CD4-positive, alpha-beta T cell treated with Interleukin-15 for 1 hour (primary cell): ENCODE results near the gene ATP5ME.
"Not testable (repeated sequence)": the region's sequence is repeated elsewhere in the genome, so short reads cannot be mapped to it uniquely, and the experiment has no call there.

Experiments
- DNase-seq: peaks from one replicate; pipeline ENCODE4 v3.0.0-alpha.2; 2020

The ATP5ME gene

GRCh38 chr4:674172-675035 is at the start of gene ATP5ME, which contains the start of gene MYL5:
ATP5ME (minus strand) TSS chr4:674276; CDS start chr4:674247, 29 bp downstream.
MYL5 (plus strand) TSS chr4:674542; CDS start chr4:678027, 3,485 bp downstream.
- DNase-seq = peak; percentile 98

- no peak for DNase-seq
Measured at GRCh38 chr4:722851-723360, 48.8 kb upstream of the ATP5ME start.

GRCh38 chr4:722169-722725 is 48.2 kb upstream of the ATP5ME start:
- DNase-seq = no peak

GRCh38 chr4:721261-722168 is 47.4 kb upstream of the ATP5ME start:
- no peak for DNase-seq

GRCh38 chr4:720111-720860 is 46.2 kb upstream of the ATP5ME start:
- DNase-seq = no peak

- no peak for DNase-seq
Measured at GRCh38 chr4:718460-718859, 44.4 kb upstream of the ATP5ME start.

GRCh38 chr4:717601-718320 is 43.7 kb upstream of the ATP5ME start:
- DNase-seq = no peak

- DNase-seq = no peak
Measured at GRCh38 chr4:714087-714486, 40.0 kb upstream of the ATP5ME start.

GRCh38 chr4:712916-713632 is 39.0 kb upstream of the ATP5ME start:
- DNase-seq = no peak

GRCh38 chr4:712093-712492 is 38.0 kb upstream of the ATP5ME start:
- DNase-seq = no peak

- DNase-seq = no peak
Measured at GRCh38 chr4:710916-711315, 36.8 kb upstream of the ATP5ME start.

- DNase-seq = no peak
Measured at GRCh38 chr4:710116-710515, 36.0 kb upstream of the ATP5ME start.

GRCh38 chr4:709348-709747 is 35.3 kb upstream of the ATP5ME start:
- DNase-seq = no peak

- DNase-seq = no peak
Measured at GRCh38 chr4:708631-708933, 34.5 kb upstream of the ATP5ME start.

- no peak for DNase-seq
Measured at GRCh38 chr4:707929-708630, 34.0 kb upstream of the ATP5ME start.

- DNase-seq = no peak
Measured at GRCh38 chr4:706834-707598, 32.9 kb upstream of the ATP5ME start.

GRCh38 chr4:706083-706633 is 32.1 kb upstream of the ATP5ME start:
- DNase-seq = not testable (repeated sequence)

- peak; percentile 95 for DNase-seq
Measured at GRCh38 chr4:705278-706082, 31.4 kb upstream of the ATP5ME start, which contains the start of gene PCGF3. PCGF3 (plus strand) TSS chr4:705832; CDS start chr4:733681, 27,849 bp downstream.

- no peak for DNase-seq
Measured at GRCh38 chr4:704971-705277, 30.8 kb upstream of the ATP5ME start.
